Lower leg skin (tissue), 4 donors: ENCODE results near the gene MSL3B.

ENCODE experiments used
- DNase-seq, 2 donors: peaks; one replicate each; pipeline ENCODE4 v3.0.0-alpha.2; 2019; ENCODE audit warnings: low spot score in 2 of 2
- H3K4me3 ChIP-seq: fragments of 200-600 bp; sonication (generic); 2 replicates; pipeline ENCODE4 v1.5.1; 2017; ENCODE audit warnings: mild to moderate bottlenecking, low read depth; ENCODE audit not compliant: poor library complexity, severe bottlenecking
- CTCF ChIP-seq, 3 donors: fragments of 450-650 bp; IDR thresholded peaks; one replicate each; pipeline ENCODE4 v1.5.1; 2016; ENCODE audit warnings: antibody characterized with exemption in 3 of 3, mild to moderate bottlenecking in 3 of 3, moderate library complexity in 2 of 3
- POLR2A ChIP-seq, 2 donors: fragments of 450-650 bp; IDR thresholded peaks; one replicate each; pipeline ENCODE4 v1.6.1; 2016 to 2017; ENCODE audit warnings: antibody characterized with exemption in 2 of 2, mild to moderate bottlenecking in 1 of 2, moderate library complexity in 1 of 2
- WGBS, 2 donors: methylation state at CpG; one replicate each; pipeline ENCODE4 v1.1.5; 2018; 5-methylcytosine and 5-hydroxymethylcytosine counted together
- intact Hi-C: fragments of 100-400 bp; cut with DNase I; formaldehyde crosslinking; loops from one replicate; pipeline ENCODE4 v1.15.0; 2023; ENCODE audit warnings: low total_unique reads

MSL3B gene

GRCh38 chr2:233867993-233868532, at the start of gene MSL3B:
Gene MSL3B (minus strand): TSS chr2:233868386.
- 10% methylated on average over 50 of the region's 50 CpGs for WGBS, 2 donors
- DNase-seq: no peak
- TF ChIP-seq POLR2A (IDR thresholded peaks at IDR 0.05) (no peak), CTCF (IDR thresholded peaks at IDR 0.05) (no peak)
- peak within 1 kb of the TSS; percentile 17 for H3K4me3 ChIP-seq
- intact Hi-C loops: no loop called here

GRCh38 chr2:233917116-233917515, 48.9 kb upstream of the MSL3B start, which contains the start of gene TRPM8:
Gene TRPM8 (plus strand): TSS chr2:233917373. CDS start chr2:233926538, 9,165 bp downstream.
- no peak for DNase-seq
- TF ChIP-seq CTCF (IDR thresholded peaks at IDR 0.05) (no peak), POLR2A (IDR thresholded peaks at IDR 0.05) (no peak)
- no peak within 1 kb of the TSS for H3K4me3 ChIP-seq
- WGBS, 2 donors: 18 to 20% methylated on average over 5 of the region's 5 CpGs
- intact Hi-C loops: no loop called here

GRCh38 chr2:233915128-233915527, 46.9 kb upstream of the MSL3B start:
- no peak for DNase-seq
- no peak overlapping the region for H3K4me3 ChIP-seq
- WGBS, 2 donors: 22 to 29% methylated on average over 2 of the region's 2 CpGs
- intact Hi-C loops: no loop called here
- TF ChIP-seq CTCF (IDR thresholded peaks at IDR 0.05): no peak
- TF ChIP-seq POLR2A (IDR thresholded peaks at IDR 0.05): no peak

GRCh38 chr2:233912691-233913423, 44.7 kb upstream of the MSL3B start:
- 7 to 8% methylated on average over 9 of the region's 9 CpGs for WGBS, 2 donors
- no peak overlapping the region for H3K4me3 ChIP-seq
- intact Hi-C loops: no loop called here
- TF ChIP-seq CTCF (IDR thresholded peaks at IDR 0.05) (no peak), POLR2A (IDR thresholded peaks at IDR 0.05) (no peak)
- no peak for DNase-seq

GRCh38 chr2:233907627-233908026, 39.4 kb upstream of the MSL3B start:
- intact Hi-C loops: no loop called here
- no peak for DNase-seq
- WGBS, 2 donors: 85 to 97% methylated on average over 3 of the region's 3 CpGs
- TF ChIP-seq CTCF (IDR thresholded peaks at IDR 0.05) (no peak), POLR2A (IDR thresholded peaks at IDR 0.05) (no peak)
- no peak overlapping the region for H3K4me3 ChIP-seq
